Activated CD4-positive, CD25-positive, alpha-beta regulatory T cell (primary cell): ENCODE data around the gene SCARF2.
A peak's percentile ranks its signal among the peaks of the same experiment; 100 is the strongest.
"Not testable (repeated sequence)": the region's sequence is repeated elsewhere in the genome, so short reads cannot be mapped to it uniquely, and the experiment has no call there.

Experiments used
- DNase-seq, 4 experiments: peaks; one replicate each; lab custom pipeline; 2025; lab: John Stamatoyannopoulos, UW

SCARF2 gene

GRCh38 chr22:20437613-20438426, at the start of gene SCARF2:
TSS of gene SCARF2 (minus strand) at chr22:20437825. CDS start at chr22:20437754, 71 bp downstream.
- no peak for DNase-seq

DNA sequence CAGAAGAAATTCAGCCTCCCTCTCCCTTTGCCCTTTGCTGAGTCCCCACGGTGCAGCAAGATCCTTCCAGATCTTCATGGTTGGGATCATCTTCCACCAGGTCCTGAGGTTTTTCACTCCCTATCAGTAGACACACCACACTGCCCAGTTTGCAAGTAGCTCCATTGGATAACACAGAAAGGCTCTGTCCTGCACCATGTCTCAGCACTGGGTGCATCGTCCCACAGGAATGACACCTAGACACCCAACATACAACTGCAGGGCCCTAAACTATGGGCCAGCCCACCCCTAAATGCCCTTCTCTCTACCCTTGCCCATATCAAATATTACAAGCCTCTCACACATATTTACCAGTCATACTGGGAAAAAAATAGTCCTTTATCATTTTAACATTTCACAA, 48.6 kb upstream of the SCARF2 start:
- no peak for DNase-seq

GRCh38 chr22:20484948-20485683, 47.5 kb upstream of the SCARF2 start:
- DNase-seq: no peak

- DNase-seq: no peak
Measured at GRCh38 chr22:20483771-20484170, 46.1 kb upstream of the SCARF2 start.

- DNase-seq: not testable (repeated sequence)
Measured at GRCh38 chr22:20483143-20483506, 45.5 kb upstream of the SCARF2 start.

- no peak for DNase-seq
Measured at GRCh38 chr22:20479612-20480196, 42.1 kb upstream of the SCARF2 start.

DNA sequence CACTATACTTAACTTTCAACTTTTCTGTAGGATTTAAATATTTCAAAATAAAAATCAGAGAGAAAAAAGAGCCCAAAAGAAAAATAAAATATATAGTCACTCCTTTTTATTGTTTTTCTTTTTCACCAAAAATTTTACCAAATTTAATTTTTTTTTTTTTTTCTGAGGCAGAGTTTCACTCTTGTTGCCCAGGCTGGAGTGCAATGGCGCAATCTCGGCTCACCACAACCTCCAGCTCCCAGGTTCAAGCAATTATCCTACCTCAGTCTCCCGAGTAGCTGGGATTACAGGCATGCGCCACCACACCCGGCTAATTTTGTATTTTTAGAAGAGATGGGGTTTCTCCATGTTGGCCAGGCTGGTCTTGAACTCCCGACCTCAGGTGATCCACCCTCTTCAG, 40.4 kb upstream of the SCARF2 start:
- not testable (repeated sequence) for DNase-seq

DNA sequence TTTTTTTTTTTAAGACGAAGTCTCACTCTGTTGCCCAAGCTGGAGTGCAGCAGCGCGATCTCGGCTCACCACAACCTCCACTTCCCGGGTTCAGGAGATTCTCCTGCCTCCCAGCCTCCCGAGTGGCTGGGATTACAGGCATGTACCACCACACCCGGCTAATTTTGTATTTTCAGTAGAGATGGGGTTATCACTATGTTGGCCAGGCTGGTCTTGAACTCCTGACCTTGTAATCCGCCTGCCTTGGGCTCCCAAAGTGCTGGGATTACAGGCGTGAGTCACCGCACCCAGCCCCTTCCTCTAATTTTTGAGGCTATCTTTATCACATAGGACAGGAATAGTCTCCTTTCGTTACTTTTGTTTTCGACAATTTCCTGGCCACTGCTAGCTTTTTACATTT, 37.9 kb upstream of the SCARF2 start:
- not testable (repeated sequence) for DNase-seq

GRCh38 chr22:20475115-20475436, 37.5 kb upstream of the SCARF2 start:
- no peak for DNase-seq

- no peak for DNase-seq
Measured at GRCh38 chr22:20472629-20473442, 35.2 kb upstream of the SCARF2 start.

- no peak for DNase-seq
Measured at GRCh38 chr22:20471126-20471833, 33.7 kb upstream of the SCARF2 start.

GRCh38 chr22:20470525-20470924, 32.9 kb upstream of the SCARF2 start:
- DNase-seq: not testable (repeated sequence)

- no peak for DNase-seq
Measured at GRCh38 chr22:20469110-20469868, 31.7 kb upstream of the SCARF2 start.

- no peak for DNase-seq
Measured at GRCh38 chr22:20466659-20467379, 29.2 kb upstream of the SCARF2 start.

GRCh38 chr22:20465759-20466077, 28.1 kb upstream of the SCARF2 start:
- no peak for DNase-seq

- DNase-seq: no peak
Measured at GRCh38 chr22:20464912-20465758, 27.5 kb upstream of the SCARF2 start.

- peak in 3 of 4 experiments; percentile 15 to 63 (median 56) for DNase-seq
Measured at GRCh38 chr22:20464096-20464614, 26.5 kb upstream of the SCARF2 start.

DNA sequence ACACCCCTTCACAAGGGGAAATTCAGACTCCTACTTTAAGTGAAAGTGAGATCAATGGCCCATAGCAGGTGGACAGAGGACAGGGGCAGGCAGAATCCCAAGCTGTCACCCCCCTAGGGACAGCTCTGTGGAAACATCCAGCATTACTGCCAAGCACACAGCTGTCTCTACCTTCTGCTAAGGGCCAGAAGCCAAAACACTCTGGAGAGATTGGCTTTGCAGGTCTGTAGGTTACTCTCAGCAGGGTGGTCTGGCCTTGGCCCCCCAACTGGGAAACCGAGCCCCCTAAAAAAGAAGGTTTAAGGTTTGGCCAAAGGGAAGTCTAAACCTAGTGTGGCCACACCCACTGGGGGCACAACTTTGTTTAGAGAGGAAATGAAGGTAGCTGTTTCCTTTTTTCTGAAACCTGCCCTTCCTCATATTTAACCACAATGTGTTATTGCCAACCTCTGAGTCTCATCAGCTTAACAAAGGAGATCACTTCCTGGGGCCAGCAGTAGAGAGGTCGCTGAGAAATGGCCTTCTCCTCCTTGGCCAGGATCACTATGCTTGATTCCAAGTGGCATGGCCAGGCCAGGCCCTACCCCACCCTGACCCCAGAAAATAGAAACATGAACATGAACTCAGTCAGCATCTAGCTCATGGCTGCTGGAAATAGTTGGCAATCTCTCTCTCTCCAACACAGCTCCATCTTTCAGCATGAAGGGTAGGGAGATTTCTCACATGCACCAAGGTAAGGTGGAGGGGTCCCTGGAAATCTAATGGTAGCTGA, 25.9 kb upstream of the SCARF2 start:
- peak in 2 of 4 experiments; percentile 41 to 46 for DNase-seq
